Measurements from ENCODE around the gene GAA. TPM values are rescaled to one million over a fixed set of nuclear protein-coding genes. Genes with fewer than 3 reads are reported as not detected.

The GAA gene
- total and polyA plus RNA-seq, 2 of the 8 experiments (the other 6 are each of a cell fraction or from before 2014, with no cell fraction given), result 14.8 to 30.0 TPM

DNA sequence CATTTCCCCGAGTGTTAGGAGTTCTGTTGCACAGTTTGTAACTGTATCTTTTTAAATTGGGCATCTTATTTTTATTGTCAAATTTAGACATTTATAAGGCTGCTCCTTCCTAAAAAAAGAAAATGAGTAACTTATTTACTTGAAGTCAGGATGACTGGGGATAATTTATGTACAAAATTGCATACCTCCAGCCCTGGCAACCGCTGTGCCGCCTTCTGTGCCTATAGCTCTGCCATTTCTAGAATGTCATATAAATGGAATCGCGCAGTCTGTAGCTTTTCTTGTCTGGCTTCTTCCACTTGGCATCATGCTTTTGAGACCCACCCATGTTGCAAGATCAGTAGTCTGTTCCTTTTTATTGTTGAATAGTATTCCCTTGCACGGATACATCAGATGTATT is 29.0 kb upstream of the GAA start (continued):
- TF ChIP-seq, protein P1, sequence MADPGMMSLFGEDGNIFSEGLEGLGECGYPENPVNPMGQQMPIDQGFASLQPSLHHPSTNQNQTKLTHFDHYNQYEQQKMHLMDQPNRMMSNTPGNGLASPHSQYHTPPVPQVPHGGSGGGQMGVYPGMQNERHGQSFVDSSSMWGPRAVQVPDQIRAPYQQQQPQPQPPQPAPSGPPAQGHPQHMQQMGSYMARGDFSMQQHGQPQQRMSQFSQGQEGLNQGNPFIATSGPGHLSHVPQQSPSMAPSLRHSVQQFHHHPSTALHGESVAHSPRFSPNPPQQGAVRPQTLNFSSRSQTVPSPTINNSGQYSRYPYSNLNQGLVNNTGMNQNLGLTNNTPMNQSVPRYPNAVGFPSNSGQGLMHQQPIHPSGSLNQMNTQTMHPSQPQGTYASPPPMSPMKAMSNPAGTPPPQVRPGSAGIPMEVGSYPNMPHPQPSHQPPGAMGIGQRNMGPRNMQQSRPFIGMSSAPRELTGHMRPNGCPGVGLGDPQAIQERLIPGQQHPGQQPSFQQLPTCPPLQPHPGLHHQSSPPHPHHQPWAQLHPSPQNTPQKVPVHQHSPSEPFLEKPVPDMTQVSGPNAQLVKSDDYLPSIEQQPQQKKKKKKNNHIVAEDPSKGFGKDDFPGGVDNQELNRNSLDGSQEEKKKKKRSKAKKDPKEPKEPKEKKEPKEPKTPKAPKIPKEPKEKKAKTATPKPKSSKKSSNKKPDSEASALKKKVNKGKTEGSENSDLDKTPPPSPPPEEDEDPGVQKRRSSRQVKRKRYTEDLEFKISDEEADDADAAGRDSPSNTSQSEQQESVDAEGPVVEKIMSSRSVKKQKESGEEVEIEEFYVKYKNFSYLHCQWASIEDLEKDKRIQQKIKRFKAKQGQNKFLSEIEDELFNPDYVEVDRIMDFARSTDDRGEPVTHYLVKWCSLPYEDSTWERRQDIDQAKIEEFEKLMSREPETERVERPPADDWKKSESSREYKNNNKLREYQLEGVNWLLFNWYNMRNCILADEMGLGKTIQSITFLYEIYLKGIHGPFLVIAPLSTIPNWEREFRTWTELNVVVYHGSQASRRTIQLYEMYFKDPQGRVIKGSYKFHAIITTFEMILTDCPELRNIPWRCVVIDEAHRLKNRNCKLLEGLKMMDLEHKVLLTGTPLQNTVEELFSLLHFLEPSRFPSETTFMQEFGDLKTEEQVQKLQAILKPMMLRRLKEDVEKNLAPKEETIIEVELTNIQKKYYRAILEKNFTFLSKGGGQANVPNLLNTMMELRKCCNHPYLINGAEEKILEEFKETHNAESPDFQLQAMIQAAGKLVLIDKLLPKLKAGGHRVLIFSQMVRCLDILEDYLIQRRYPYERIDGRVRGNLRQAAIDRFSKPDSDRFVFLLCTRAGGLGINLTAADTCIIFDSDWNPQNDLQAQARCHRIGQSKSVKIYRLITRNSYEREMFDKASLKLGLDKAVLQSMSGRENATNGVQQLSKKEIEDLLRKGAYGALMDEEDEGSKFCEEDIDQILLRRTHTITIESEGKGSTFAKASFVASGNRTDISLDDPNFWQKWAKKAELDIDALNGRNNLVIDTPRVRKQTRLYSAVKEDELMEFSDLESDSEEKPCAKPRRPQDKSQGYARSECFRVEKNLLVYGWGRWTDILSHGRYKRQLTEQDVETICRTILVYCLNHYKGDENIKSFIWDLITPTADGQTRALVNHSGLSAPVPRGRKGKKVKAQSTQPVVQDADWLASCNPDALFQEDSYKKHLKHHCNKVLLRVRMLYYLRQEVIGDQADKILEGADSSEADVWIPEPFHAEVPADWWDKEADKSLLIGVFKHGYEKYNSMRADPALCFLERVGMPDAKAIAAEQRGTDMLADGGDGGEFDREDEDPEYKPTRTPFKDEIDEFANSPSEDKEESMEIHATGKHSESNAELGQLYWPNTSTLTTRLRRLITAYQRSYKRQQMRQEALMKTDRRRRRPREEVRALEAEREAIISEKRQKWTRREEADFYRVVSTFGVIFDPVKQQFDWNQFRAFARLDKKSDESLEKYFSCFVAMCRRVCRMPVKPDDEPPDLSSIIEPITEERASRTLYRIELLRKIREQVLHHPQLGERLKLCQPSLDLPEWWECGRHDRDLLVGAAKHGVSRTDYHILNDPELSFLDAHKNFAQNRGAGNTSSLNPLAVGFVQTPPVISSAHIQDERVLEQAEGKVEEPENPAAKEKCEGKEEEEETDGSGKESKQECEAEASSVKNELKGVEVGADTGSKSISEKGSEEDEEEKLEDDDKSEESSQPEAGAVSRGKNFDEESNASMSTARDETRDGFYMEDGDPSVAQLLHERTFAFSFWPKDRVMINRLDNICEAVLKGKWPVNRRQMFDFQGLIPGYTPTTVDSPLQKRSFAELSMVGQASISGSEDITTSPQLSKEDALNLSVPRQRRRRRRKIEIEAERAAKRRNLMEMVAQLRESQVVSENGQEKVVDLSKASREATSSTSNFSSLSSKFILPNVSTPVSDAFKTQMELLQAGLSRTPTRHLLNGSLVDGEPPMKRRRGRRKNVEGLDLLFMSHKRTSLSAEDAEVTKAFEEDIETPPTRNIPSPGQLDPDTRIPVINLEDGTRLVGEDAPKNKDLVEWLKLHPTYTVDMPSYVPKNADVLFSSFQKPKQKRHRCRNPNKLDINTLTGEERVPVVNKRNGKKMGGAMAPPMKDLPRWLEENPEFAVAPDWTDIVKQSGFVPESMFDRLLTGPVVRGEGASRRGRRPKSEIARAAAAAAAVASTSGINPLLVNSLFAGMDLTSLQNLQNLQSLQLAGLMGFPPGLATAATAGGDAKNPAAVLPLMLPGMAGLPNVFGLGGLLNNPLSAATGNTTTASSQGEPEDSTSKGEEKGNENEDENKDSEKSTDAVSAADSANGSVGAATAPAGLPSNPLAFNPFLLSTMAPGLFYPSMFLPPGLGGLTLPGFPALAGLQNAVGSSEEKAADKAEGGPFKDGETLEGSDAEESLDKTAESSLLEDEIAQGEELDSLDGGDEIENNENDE (IDR thresholded peaks at IDR 0.05; ENCODE audit: insufficient replicate concordance, low read length), result no peak
- TF ChIP-seq TAF7 (optimal IDR thresholded peaks at IDR 0.05; ENCODE audit: borderline replicate concordance, low read depth, low read length), result no peak
